Fibroblast of skin of right biceps (primary cell): ENCODE measurements around the gene RASGRP3.
"Not testable (repeated sequence)": the region's sequence is repeated elsewhere in the genome, so short reads cannot be mapped to it uniquely, and the experiment has no call there.

ENCODE experiments used
- DNase-seq: peaks from one replicate; pipeline ENCODE4 v3.0.0-alpha.2; 2013

RASGRP3 gene, protein sequence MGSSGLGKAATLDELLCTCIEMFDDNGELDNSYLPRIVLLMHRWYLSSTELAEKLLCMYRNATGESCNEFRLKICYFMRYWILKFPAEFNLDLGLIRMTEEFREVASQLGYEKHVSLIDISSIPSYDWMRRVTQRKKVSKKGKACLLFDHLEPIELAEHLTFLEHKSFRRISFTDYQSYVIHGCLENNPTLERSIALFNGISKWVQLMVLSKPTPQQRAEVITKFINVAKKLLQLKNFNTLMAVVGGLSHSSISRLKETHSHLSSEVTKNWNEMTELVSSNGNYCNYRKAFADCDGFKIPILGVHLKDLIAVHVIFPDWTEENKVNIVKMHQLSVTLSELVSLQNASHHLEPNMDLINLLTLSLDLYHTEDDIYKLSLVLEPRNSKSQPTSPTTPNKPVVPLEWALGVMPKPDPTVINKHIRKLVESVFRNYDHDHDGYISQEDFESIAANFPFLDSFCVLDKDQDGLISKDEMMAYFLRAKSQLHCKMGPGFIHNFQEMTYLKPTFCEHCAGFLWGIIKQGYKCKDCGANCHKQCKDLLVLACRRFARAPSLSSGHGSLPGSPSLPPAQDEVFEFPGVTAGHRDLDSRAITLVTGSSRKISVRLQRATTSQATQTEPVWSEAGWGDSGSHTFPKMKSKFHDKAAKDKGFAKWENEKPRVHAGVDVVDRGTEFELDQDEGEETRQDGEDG

DNA sequence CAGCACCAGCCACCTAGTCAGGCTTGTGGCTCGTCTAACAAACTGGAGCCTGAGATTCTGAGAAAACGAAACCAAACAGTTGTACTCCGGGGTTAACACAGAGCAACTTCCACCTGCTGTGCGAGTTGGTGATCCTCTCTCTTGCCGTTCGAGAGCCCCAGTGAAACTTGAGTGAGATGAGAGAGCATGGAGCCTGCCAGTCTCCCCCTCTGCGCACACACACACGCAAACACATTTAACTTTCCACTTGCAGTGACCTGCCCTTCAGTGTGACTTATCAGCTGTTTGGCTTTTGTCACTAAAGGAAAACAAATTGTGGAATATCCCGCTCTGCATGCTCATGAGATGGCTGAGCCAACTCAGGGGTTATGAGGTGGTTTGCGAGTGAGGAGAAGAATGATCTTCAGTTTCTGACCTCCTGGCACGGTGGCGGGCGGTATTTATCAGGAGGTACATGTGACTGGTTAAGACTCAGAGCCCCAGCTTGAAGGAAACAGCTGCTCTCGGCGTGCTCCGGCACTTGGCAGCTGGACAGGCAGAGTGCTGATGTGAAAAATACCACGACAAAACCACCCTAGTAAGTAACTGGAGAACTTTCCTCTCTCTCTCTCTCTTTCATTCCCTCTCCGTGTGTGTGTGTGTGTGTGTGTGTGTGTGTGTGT, at the start of gene RASGRP3:
TSS of gene RASGRP3 (plus strand) at position 519 of the 662 bp plus-strand sequence. CDS start 38,488 bp downstream, outside the sequence.
- peak; percentile 86 for DNase-seq

DNA sequence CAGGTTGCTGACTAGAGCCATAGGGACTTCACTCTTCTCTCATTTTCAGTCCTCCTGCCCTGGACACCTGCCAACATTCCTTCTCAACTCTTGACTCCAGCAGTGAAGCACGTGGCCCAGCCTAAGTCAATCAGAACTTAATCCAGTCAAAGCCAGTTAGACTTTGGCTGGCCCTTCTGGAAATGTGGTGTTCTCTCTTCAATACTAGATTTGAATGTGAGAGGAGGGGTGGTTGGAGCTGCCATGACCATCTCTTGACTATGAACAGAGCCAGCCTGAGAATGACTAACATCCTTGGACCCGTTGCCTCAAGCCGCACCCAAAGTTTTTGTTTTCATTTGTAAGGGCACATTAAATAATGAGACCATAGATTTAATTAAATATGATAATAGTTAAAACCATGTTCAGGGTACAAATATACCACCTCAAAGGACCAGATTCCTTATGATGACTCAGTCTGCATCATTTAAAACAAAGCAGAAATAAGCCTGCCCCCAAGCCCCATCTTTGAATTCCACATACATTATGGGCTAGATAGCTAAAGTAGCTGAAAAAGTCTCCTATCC, 49.7 kb upstream of the RASGRP3 start:
- peak; percentile 87 for DNase-seq

DNA sequence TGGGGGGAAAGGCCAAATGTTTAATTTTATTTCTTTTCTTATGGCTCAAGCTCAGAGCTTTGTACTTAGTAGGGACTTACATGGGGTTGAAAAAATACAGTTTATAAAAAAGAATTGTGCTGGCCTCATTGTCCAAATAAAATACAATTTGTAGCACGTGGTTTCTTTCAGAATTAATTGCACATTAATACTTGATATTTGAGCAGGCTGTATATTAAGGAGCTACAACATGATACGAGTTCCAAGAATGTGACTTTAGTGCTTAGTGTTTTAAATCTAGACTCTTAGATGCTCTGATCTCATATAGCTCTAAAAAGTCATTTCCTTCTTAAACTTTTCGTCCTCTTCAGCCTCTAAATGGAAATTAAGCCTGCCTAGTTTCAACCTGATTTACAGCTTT, 46.4 kb upstream of the RASGRP3 start:
- DNase-seq, result no peak

DNA sequence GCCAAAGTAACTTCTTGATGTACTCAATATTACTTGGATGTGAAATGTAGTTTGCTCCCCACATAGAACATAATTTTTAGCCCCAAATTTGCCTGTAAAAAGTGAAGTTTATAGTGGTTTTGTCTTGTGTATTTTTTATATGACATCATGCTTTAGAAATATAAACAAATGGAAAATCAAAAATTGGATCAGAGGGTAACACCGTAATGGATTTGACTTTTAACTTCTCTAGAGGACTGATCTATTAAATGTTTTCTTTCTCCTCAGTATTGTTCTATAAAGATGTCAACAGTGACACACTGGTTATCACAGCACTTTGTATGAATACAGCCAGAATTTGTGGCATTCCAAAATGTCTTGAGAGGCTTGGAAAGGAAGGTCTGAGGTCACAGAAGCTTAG, 45.6 kb upstream of the RASGRP3 start:
- DNase-seq, result no peak

DNA sequence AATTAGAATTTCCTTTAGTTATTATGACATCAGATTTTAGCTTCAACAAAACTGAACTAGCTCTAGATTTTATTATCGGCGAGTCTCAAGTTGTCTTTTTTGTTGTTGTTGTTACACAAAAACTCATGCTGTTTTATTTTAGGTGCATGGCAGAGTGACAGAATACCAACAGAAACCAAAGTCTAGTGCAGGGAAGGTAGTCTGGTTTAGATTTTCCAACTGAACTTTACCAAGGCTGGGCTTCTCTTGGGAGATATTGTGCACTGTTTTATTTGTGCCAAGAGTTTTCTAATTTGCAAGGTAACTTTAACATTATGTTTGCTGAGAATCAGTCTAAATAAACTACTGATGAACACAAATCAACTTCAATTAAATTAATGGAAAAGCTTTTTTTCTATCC, 43.6 kb upstream of the RASGRP3 start:
- DNase-seq, result no peak

DNA sequence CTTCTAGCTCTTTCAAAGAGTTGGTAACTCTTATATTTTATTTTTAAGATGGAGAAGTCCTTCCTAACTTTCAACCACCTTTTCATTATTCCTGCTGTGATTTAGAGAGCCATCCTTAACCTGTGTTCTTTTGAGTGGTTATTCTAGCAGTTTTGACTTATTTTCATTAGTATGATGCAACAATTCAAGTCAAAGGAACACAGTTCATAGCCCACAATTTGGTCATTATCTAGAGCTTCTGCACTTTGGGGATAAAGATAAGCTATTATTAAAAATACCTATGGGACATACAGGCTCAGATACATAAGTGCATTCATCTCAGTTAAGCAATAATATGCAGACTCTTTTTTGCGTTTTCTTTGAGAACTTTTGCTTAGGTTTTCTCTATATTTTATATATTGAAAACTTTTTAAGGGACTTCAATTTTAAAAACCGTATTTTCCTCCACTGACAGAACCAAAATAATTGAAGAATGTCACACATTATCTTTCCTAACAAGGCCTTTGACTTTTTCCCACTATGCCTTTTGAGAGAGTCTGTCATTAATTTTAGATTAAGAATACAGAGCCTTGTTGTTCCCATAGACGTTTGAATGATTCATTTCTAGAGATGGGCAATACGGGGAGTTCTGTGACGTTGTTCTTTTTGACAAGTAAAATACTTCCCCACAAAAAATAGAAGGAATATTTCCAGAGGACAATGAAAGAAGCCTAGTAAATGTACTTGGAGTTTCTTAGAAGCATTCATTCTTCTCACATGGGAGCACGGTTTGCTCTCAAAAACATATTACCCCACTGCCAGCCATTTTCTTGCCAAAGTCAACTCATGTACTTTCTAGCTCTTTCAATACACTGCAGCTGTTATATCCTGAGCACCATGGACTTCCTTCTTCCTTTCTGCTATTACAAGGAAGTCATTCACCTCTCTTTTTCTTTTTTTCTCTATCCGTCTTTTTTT, 42.9 kb upstream of the RASGRP3 start:
- DNase-seq, result no peak

DNA sequence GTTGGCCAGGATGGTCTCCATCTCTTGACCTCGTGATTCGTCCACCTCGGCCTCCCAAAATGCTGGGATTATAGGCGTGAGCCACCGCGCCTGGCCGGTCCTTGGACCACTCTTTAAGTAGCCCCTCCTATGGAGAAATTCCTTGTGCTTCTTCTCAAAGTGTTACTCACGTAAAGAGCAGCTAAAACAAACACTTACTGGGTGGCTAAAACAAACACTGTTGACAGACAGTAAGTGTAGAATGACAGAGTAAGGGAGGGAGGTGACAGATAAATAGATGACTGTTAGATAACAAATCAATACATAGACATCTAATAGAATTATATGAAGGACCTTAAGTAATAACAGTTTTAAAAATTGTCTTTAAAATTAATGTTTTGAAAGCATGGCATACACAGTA, 40.9 kb upstream of the RASGRP3 start:
- DNase-seq, result no peak

DNA sequence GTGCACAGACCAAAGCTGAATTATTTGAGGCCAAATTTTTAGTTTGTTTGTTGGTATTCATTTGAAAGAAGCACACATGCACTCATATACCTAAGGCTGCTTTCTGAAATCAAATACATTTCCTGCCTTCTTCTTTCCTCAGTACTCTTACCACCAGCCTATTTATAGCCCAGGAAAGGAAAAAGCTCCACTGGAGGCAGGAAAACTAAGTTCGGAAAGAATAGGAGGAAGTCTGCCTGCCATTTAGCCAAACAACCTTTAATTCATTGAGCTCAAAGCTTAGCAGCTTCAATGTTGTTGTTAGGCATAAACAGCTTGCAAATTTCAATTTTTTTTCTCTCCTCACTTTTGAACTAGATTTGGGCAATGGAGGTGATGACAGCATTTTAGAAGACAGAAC, 40.4 kb upstream of the RASGRP3 start:
- no peak for DNase-seq

DNA sequence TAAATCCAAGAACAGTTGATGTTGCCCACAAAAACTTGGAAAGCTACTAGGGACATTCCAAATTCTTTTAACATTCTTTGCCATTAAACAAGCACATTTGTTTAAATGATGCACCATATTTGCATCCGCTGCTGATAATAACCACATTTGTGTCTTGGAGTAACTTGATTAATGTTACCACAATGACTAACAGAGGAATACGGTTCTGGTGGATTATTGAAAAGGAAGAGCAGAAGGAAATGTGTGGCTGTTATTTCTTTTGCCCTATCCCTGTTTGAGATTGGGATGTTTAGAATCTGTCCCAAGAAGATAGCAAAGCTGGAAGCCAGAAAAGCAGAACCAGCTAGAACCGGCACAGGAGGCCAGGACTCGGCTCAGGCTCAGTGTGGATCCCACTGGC, 39.2 kb upstream of the RASGRP3 start:
- peak; percentile 98 for DNase-seq

DNA sequence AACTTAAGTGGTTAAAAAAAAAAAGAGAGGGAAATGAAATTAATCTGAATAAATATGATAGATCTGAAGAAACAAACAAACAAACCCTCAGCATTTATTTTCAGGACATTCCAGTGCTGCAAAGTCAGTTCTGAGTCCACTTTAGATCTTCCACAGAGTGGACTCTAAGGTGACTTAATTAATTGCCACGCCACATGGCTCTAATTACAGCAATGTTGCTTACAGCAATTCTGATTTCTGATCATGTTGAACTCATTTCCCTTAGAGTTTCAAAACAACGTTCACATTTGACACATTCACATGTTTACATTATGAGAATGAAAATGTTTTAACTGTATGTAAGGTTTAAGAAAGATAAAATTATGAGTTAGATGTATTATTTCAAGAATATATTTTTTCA, 38.6 kb upstream of the RASGRP3 start:
- no peak for DNase-seq

DNA sequence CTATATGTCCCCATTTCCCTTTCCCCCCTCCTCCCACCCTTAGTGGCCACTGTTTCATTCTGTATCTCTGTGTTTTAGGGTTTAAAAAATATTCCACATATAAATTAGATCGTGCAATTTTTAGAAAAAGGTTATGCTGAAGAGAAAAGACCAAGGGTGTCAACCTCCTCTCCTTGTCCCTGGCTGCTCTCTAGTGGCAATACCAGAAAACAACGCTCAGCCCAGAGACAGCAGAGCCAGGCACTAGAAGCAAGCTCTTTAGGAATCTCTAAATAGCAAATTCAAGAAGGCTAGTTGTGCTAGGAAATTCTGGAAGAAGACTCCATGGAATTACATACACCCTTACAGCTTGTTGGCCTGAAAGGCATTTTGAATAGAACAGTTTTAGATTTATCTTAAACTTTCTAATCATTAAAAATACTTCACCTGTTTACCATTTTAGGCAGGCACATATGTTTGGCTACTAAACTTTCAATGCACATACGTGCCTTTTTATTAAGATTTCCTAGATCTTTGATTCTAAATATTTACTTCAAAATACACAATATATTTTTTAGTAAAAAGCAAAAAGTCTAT, 35.1 kb upstream of the RASGRP3 start:
- DNase-seq, result peak; percentile 74

DNA sequence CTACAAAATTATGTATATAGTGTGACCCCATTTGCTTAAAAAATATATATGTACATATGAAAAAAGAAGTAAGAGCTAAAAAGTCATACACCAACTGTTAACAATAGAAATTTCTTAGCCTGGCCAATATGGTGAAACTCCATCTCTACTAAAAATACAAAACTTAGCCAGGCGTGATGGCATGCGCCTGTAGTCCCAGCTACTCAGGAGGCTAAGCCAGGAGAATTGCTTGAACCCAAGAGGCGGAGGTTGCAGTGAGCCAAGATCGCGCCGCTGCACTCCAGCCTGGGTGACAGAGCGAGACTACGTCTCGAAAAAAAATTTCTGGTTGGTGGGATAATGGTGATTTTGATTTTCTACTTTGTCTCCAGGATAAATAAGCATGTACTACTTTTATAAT, 34.4 kb upstream of the RASGRP3 start:
- not testable (repeated sequence) for DNase-seq

DNA sequence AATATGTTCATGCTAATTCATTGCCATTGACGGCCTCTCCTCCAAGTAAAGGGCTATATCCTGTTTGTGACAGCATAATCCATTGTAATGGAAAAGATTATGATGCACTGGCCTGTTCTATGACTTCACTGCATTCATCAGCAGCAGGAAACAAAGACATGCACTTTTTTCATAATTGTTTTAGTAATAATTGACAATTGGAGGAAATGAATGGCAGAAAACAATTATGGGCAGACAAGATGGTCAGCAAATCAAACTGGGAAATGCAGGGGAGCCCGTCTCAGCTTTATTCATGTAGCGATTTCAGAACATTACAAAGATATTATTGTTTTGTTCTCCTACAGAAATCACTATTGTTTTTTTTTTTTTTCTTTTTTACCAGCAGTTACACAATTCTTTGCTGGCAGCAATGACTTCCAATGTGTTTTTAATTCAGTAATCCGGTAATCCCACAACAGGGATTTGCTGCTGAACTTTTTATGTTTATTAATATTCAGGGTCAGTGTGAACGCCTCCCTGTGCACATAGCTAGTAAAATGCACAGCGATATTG, 33.8 kb upstream of the RASGRP3 start:
- DNase-seq, result no peak

DNA sequence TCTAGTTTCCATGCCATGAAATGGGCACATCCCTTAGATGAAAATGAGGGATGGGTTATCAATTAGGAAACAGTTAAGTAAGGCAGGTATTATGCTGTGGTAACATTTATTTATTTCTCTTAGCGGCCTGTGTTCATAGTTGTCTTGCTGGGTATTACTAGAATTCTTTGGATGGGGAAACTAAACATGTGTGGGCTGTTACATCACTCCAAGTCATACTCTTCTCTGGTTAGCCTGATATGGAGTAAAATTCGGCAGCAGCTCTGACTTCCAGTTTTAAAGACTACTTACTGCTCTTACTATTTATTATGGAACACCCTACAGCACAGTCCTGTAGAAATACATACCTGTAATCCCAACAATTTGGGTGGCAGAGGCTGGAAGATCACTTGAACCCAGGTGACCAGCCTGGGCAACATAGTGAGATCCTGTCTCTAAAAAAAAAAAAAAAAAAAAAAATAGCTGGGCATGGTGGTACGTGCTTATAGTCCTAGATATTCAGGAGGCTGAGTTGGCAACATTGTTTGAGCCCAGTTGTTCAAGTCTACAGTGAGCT, 33.1 kb upstream of the RASGRP3 start:
- DNase-seq, result no peak

DNA sequence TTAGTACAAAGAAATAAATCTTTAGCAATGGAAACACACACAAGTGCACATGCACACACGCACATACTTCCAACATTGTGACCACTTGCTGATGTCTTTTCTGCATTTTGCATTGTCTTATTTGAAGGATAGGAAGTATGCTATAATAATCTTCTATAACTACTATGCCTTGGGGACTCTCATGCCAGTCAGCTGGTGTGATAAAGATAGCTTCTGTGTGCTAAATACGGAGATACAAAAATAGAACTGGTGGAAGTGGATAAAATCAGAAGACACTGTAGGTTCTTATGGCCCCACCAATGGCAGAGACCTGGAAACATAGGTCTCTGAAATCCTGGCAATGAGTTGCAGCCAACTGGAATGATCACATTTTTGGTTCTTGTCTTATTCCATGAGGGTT, 31.5 kb upstream of the RASGRP3 start:
- no peak for DNase-seq

DNA sequence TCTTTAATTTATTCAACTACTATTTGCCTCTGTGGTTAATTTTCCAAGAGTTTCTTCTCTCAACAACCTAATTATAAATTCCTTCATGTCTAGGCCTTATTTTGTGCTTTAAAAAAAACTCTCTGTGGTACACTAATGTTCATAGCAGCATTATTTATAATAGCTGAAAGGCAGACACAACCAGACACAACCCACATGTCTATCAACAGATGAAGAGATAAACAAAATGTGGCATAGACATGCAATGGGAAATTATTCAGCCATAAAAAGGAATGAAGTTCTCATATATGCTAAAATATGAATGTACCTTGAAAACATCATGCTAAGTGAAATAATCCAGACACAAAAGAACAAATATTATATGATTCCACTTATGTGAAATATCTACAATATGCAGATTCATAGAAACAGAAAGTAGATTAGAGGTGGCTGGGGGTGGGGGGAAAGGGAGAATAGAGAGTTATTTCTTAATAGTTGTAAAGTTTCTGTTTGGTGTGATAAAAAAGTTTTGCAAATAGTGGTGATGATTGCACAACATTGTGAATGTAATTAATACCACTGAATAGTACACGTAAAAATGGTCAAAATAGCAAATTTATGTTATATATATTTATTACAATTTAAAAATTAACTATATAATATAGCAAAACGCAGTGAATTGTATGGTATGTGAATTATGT, 28.1 kb upstream of the RASGRP3 start:
- DNase-seq, result no peak

DNA sequence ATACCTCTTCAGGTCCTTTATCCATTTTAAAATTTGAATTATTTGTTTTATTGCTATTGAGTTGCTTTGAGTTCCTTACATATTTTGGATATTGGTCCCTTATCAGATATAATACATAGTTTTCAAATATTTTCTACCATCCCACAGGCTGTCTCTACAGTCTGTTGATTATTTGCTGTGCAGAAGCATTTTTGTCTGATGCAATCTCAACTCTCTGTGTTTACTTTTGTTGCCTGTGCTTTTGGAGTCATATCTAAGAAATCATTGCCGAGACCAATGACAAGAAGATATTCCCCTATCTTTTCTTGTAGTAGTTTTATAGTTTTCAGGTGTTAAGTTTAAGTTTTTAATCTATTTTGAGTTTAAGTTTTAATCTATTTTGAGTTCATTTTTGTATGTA, 25.2 kb upstream of the RASGRP3 start:
- DNase-seq, result no peak

DNA sequence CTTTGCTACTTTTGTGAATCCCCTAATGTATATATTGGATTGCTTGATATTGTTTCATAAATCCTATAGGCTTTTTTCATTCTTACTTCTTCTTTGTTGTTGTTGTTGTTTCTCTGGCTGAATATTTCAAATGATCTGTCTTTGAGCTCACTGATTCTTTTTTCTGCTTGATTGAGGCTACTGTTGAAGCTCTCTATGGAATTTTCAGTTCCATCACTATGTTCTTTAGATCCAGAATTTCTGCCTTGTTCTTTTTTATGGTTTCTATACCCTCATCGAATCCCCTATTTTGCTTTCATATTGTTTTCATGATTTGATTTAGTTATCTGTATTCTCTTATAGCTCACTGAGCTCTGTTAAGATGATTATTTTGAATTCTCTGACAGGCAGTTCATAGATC, 24.6 kb upstream of the RASGRP3 start:
- no peak for DNase-seq

DNA sequence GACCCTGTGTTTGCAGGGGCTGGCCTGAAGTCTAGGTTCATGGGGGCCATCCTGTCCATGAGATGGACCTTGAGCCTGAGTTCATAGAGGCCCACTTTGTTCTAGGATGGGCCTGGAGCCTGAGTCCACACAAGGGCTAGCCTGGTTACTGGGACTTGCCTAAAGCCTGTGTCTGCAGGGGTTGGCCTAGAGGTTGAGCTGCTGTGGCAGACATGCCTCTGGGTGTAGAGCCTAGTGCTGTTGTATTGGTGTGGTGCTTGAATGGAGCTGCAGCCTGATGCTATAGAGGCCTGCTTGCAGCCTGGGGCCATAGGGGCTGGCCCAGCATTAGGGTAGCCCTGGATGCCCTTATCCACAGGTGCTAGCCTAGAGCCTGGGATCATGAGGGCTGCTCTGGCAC, 23.9 kb upstream of the RASGRP3 start:
- no peak for DNase-seq

DNA sequence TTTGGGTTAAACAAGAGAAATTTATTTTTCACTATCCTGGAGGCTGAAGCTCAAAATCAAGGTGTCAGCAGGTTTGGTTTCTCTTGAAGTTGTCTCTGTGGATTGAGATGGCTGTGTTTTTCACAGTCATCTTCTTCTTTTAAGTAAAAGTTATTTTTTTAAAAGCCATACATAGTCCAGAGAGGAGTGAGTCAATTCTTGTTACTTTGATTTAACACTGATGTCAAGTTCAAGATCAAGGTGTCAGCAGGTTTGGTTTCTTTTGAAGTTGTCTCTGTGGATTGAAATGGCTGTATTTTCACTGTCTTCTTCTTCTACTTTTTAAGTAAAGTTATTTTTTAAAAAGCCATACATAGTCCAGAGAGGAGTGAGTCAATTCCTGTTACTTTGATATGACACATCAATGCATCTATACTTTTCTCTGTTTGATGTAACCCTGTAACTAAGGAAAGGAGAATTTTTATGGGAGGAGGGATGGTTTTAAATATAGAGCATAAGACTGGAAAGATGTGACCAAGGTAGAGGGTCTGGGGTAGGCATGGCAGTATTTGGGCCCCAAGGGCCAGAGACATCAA, 22.5 kb upstream of the RASGRP3 start:
- no peak for DNase-seq
